Measurements from ENCODE around the gene KCNK1.

Gene KCNK1

GRCh38 chr1:233710031-233710430 lies 96.1 kb downstream of the KCNK1 start:
- no peak for DNase-seq

GRCh38 chr1:233710507-233710906 lies 96.6 kb downstream of the KCNK1 start:
- DNase-seq = no peak

GRCh38 chr1:233714631-233715217 lies 100.8 kb downstream of the KCNK1 start:
- no peak for DNase-seq

- no peak for DNase-seq
Observed at GRCh38 chr1:233718057-233718456, 104.2 kb downstream of the KCNK1 start.

GRCh38 chr1:233719655-233720341 lies 105.9 kb downstream of the KCNK1 start:
- DNase-seq = no peak

- DNase-seq = no peak
Observed at GRCh38 chr1:233721004-233721595, 107.2 kb downstream of the KCNK1 start.

Data from activated CD4-positive, CD25-positive, alpha-beta regulatory T cell treated with anti-CD3 and anti-CD28 coated beads, Interleukin-2, amount 50 U/mL, for 72 hours (primary cell).